ENCODE data around the gene PTPRK.

DNA sequence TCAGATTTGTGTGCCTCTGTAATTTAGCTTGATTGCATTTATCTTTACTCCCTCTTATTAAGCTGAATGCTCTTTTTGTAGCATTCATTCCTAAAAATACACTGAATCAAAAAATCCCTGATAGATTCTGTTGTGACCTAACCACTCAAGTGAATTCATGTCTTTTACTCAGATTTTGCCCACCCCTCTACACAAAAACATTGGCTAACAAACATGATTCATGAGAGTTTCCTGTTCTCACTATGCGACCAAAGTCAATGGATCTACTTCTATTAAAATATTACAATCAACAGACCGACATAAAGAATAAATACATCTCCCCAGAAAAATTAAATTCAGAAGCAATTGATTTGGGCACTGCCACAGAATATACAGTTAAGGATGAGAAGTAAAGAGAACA is 520.0 kb downstream of the PTPRK start:
- TF ChIP-seq, protein P1, sequence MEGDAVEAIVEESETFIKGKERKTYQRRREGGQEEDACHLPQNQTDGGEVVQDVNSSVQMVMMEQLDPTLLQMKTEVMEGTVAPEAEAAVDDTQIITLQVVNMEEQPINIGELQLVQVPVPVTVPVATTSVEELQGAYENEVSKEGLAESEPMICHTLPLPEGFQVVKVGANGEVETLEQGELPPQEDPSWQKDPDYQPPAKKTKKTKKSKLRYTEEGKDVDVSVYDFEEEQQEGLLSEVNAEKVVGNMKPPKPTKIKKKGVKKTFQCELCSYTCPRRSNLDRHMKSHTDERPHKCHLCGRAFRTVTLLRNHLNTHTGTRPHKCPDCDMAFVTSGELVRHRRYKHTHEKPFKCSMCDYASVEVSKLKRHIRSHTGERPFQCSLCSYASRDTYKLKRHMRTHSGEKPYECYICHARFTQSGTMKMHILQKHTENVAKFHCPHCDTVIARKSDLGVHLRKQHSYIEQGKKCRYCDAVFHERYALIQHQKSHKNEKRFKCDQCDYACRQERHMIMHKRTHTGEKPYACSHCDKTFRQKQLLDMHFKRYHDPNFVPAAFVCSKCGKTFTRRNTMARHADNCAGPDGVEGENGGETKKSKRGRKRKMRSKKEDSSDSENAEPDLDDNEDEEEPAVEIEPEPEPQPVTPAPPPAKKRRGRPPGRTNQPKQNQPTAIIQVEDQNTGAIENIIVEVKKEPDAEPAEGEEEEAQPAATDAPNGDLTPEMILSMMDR (conservative IDR thresholded peaks at IDR 0.05; ENCODE audit: low read length), result no peak
- TF ChIP-seq EZH2phosphoT487 (IDR thresholded peaks at IDR 0.05; ENCODE audit: borderline replicate concordance, low read depth, low read length), result no peak
